Left ventricle myocardium inferior (tissue), 1 donor: Measurements from ENCODE around the gene MIS12. TPM values are rescaled to one million over a fixed set of nuclear protein-coding genes. Genes with fewer than 3 reads are reported as not detected.

Experiments used
- DNase-seq: peaks from one replicate; pipeline ENCODE4 v3.0.0-alpha.2; 2020
- H3K27ac ChIP-seq: fragments of 200-600 bp; replicated peaks from 2 replicates; pipeline ENCODE4 v1.8.0; 2021
- H3K27me3 ChIP-seq: fragments of 200-600 bp; 2 replicates; pipeline ENCODE4 v1.8.0; 2021; ENCODE audit warnings: low read depth
- H3K36me3 ChIP-seq: fragments of 200-600 bp; 2 replicates; pipeline ENCODE4 v1.8.0; 2021
- H3K4me1 ChIP-seq: fragments of 200-600 bp; 2 replicates; pipeline ENCODE4 v1.8.0; 2021
- H3K4me3 ChIP-seq: fragments of 200-600 bp; 2 replicates; pipeline ENCODE4 v1.8.0; 2021; ENCODE audit warnings: mild to moderate bottlenecking, moderate library complexity
- H3K9me3 ChIP-seq: fragments of 200-600 bp; replicated peaks from 2 replicates; pipeline ENCODE4 v1.8.0; 2021
- CTCF ChIP-seq: fragments of 200-600 bp; IDR thresholded peaks from 2 replicates; pipeline ENCODE4 v1.8.0; 2021; ENCODE audit warnings: antibody characterized with exemption, mild to moderate bottlenecking, borderline replicate concordance
- intact Hi-C: fragments of 100-400 bp; cut with micrococcal nuclease; formaldehyde crosslinking; loops from one replicate; pipeline ENCODE4 v1.11.0; 2022
- total RNA-seq: library from RNA; stranded (reverse); fragmentation: NEBNext Ultra II Directional; extraction: Animal tissue kit (Norgen Biotek cat#: 25700); gene quantifications from one replicate; pipeline ENCODE4 v1.2.1, GENCODE V29; 2021
- donor health status: DM: no; HTN: yes; CAD: no; lungs with severe emphysema.

The MIS12 gene
- total RNA-seq, 1 donor from 2014 or later: 10.1 TPM

GRCh38 chr17:5444209-5444608 lies 42.2 kb upstream of the MIS12 start:
- TF ChIP-seq CTCF: no peak
- H3K27me3 ChIP-seq: no peaks in the 10 kb centered on the region
- peaks cover 58% of the 10 kb centered on the region for H3K36me3 ChIP-seq
- intact Hi-C loops: no loop called here
- H3K4me1 ChIP-seq: peaks cover 7% of the 10 kb centered on the region
- H3K4me3 ChIP-seq: no peak overlapping the region
- no peaks in the 10 kb centered on the region for H3K9me3 ChIP-seq
- no peak for DNase-seq
- H3K27ac ChIP-seq: no peak overlapping the region

- Histone ChIP-seq H3K9me3 (no peaks in the 10 kb centered on the region), H3K27me3 (no peaks in the 10 kb centered on the region), H3K36me3 (peaks cover 84% of the 10 kb centered on the region), H3K27ac (no peak overlapping the region), H3K4me3 (no peak overlapping the region), H3K4me1 (no peaks in the 10 kb centered on the region)
- DNase-seq: no peak
- no peak for TF ChIP-seq CTCF
- intact Hi-C loops: no loop called here
Measured at GRCh38 chr17:5446786-5447185, 39.6 kb upstream of the MIS12 start.

GRCh38 chr17:5464717-5465507 lies 21.5 kb upstream of the MIS12 start:
- no peak for DNase-seq
- no peak overlapping the region for H3K27ac ChIP-seq
- intact Hi-C loops: no loop called here
- H3K4me3 ChIP-seq: no peak overlapping the region
- peaks cover 28% of the 10 kb centered on the region for H3K4me1 ChIP-seq
- no peak for TF ChIP-seq CTCF
- H3K9me3 ChIP-seq: no peaks in the 10 kb centered on the region
- no peaks in the 10 kb centered on the region for H3K27me3 ChIP-seq
- peaks cover 27% of the 10 kb centered on the region for H3K36me3 ChIP-seq

GRCh38 chr17:5466295-5466694 lies 20.1 kb upstream of the MIS12 start:
- no peak for TF ChIP-seq CTCF
- no peak overlapping the region for H3K27ac ChIP-seq
- H3K9me3 ChIP-seq: no peaks in the 10 kb centered on the region
- peaks cover 13% of the 10 kb centered on the region for H3K36me3 ChIP-seq
- H3K27me3 ChIP-seq: no peaks in the 10 kb centered on the region
- H3K4me1 ChIP-seq: peaks cover 28% of the 10 kb centered on the region
- no peak overlapping the region for H3K4me3 ChIP-seq
- intact Hi-C loops: no loop called here
- DNase-seq: no peak

GRCh38 chr17:5467416-5467815 lies 18.9 kb upstream of the MIS12 start:
- TF ChIP-seq CTCF: no peak
- peaks cover 7% of the 10 kb centered on the region for H3K36me3 ChIP-seq
- no peak overlapping the region for H3K27ac ChIP-seq
- no peaks in the 10 kb centered on the region for H3K27me3 ChIP-seq
- no peak for DNase-seq
- intact Hi-C loops: no loop called here
- no peaks in the 10 kb centered on the region for H3K9me3 ChIP-seq
- H3K4me1 ChIP-seq: peaks cover 28% of the 10 kb centered on the region
- H3K4me3 ChIP-seq: peak overlapping the region; percentile 98
